ENCODE data around the gene PDLIM5. TPM values are rescaled to one million over a fixed set of nuclear protein-coding genes. Genes with fewer than 3 reads are reported as not detected.
"Not testable (repeated sequence)": the region's sequence is repeated elsewhere in the genome, so short reads cannot be mapped to it uniquely, and the experiment has no call there.

The PDLIM5 gene
- total RNA-seq, 4 donors from 2014 or later, result 77.7 to 128 (median 109) TPM

- no peak for DNase-seq
- WGBS, 2 donors, result 42 to 73% methylated on average over 3 of the region's 3 CpGs
- Histone ChIP-seq H3K4me1 (no peaks in the 10 kb centered on the region), H3K27me3 (no peaks in the 10 kb centered on the region), H3K36me3 (no peaks in the 10 kb centered on the region), H3K27ac (no peak overlapping the region), H3K4me3 (replicated peaks in 1 of 3) (no peak overlapping the region), H3K9me3 (no peaks in the 10 kb centered on the region)
- TF ChIP-seq, protein P1, sequence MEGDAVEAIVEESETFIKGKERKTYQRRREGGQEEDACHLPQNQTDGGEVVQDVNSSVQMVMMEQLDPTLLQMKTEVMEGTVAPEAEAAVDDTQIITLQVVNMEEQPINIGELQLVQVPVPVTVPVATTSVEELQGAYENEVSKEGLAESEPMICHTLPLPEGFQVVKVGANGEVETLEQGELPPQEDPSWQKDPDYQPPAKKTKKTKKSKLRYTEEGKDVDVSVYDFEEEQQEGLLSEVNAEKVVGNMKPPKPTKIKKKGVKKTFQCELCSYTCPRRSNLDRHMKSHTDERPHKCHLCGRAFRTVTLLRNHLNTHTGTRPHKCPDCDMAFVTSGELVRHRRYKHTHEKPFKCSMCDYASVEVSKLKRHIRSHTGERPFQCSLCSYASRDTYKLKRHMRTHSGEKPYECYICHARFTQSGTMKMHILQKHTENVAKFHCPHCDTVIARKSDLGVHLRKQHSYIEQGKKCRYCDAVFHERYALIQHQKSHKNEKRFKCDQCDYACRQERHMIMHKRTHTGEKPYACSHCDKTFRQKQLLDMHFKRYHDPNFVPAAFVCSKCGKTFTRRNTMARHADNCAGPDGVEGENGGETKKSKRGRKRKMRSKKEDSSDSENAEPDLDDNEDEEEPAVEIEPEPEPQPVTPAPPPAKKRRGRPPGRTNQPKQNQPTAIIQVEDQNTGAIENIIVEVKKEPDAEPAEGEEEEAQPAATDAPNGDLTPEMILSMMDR (IDR thresholded peaks at IDR 0.05), result no peak
- no peak for TF ChIP-seq POLR2A (IDR thresholded peaks at IDR 0.05)
- intact Hi-C loops (cut with DNase I), result no loop called here
These were observed 198.9 kb downstream of the PDLIM5 start for GRCh38 chr4:94650690-94651089.

GRCh38 chr4:94653095-94653649, 201.4 kb downstream of the PDLIM5 start:
- H3K36me3 ChIP-seq, result peaks cover 0 to 11% of the 10 kb centered on the region in 2 donors
- H3K4me3 ChIP-seq (replicated peaks in 1 of 3), result no peak overlapping the region
- no peak for DNase-seq
- H3K27ac ChIP-seq, result no peak overlapping the region
- no peaks in the 10 kb centered on the region for H3K27me3 ChIP-seq
- WGBS, 2 donors, result 89 to 95% methylated on average over 3 of the region's 3 CpGs
- H3K9me3 ChIP-seq, result no peaks in the 10 kb centered on the region
- H3K4me1 ChIP-seq, result no peaks in the 10 kb centered on the region
- intact Hi-C loops (cut with DNase I), result no loop called here
- TF ChIP-seq POLR2A (IDR thresholded peaks at IDR 0.05), result no peak
- TF ChIP-seq, protein P1 (IDR thresholded peaks at IDR 0.05), result no peak

- Histone ChIP-seq H3K36me3 (peaks cover 0 to 11% of the 10 kb centered on the region in 2 donors), H3K27me3 (no peaks in the 10 kb centered on the region), H3K9me3 (no peaks in the 10 kb centered on the region), H3K4me1 (no peaks in the 10 kb centered on the region), H3K4me3 (replicated peaks in 1 of 3) (no peak overlapping the region), H3K27ac (no peak overlapping the region)
- no peak for DNase-seq
- TF ChIP-seq, protein P1 (IDR thresholded peaks at IDR 0.05), result no peak
- TF ChIP-seq POLR2A (IDR thresholded peaks at IDR 0.05), result no peak
- 90 to 93% methylated on average over 3 of the region's 3 CpGs for WGBS, 2 donors
- intact Hi-C loops (cut with DNase I), result no loop called here
These were observed 202.4 kb downstream of the PDLIM5 start for GRCh38 chr4:94653984-94654609.

GRCh38 chr4:94654714-94655113, 203.0 kb downstream of the PDLIM5 start:
- Histone ChIP-seq H3K36me3 (peaks cover 0 to 11% of the 10 kb centered on the region in 2 donors), H3K4me1 (no peaks in the 10 kb centered on the region), H3K4me3 (replicated peaks in 1 of 3) (no peak overlapping the region), H3K9me3 (no peaks in the 10 kb centered on the region), H3K27me3 (no peaks in the 10 kb centered on the region), H3K27ac (no peak overlapping the region)
- WGBS, 2 donors, result 95% methylated on average over 3 of the region's 3 CpGs
- TF ChIP-seq POLR2A (IDR thresholded peaks at IDR 0.05), result no peak
- TF ChIP-seq, protein P1 (IDR thresholded peaks at IDR 0.05), result no peak
- intact Hi-C loops (cut with DNase I), result no loop called here
- DNase-seq, result no peak

DNA sequence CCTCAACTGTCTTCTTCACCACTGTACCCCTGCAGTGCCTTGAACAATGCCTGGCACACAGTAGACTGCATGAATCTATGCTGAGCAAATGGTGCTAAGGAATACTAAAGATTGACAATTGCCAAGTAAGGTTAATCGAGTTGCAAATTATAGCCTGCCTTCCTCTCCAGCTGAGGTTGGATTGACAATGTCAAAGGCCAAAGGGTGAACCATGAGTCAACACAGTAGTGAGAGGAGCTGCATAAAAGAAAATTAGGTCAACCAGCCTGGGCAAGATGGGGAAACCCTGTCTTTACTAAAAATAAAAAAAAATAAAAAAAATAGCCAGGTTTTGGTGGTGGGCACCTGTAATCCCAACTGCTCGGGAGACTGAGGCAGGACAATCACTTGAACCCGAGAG, 208.9 kb downstream of the PDLIM5 start:
- Histone ChIP-seq H3K36me3 (peaks cover 4 to 23% of the 10 kb centered on the region in 2 donors), H3K9me3 (no peaks in the 10 kb centered on the region), H3K27ac (no peak overlapping the region), H3K4me1 (no peaks in the 10 kb centered on the region), H3K4me3 (replicated peaks in 1 of 3) (no peak overlapping the region), H3K27me3 (no peaks in the 10 kb centered on the region)
- intact Hi-C loops (cut with DNase I), result no loop called here
- WGBS, 2 donors, result 66 to 96% methylated on average over 3 of the region's 3 CpGs
- no peak for TF ChIP-seq POLR2A (IDR thresholded peaks at IDR 0.05)
- DNase-seq, result no peak

DNA sequence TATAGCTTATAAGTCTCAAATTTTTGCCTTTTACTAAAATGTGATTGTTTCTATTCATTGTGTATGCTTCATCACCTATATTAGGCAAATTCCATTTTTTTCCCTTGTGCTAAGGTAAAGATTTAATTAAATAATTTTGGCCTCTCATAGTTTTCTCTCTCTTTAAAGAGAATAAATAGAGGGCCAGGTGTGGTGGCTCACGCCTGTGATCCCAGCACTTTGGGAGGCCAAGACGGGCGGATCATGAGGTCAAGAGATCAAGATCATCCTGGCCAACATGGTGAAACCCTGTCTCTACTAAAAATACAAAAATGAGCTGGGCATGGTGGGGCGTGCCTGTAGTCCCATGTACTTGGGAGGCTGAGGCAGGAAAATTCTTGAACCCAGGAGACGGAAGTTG, 213.3 kb downstream of the PDLIM5 start:
- intact Hi-C loops (cut with DNase I); H3K4me3 ChIP-seq (replicated peaks in 1 of 3); DNase-seq; H3K27me3 ChIP-seq; H3K27ac ChIP-seq; H3K4me1 ChIP-seq; H3K9me3 ChIP-seq: not testable (repeated sequence)
- WGBS, 2 donors, result 92 to 99% methylated on average over 5 of the region's 5 CpGs
- peaks cover 4 to 12% of the 10 kb centered on the region in 2 donors for H3K36me3 ChIP-seq

Data from thyroid gland (tissue), 4 donors.